PC-3 (cell line): ENCODE results near the gene CRIP3. TPM values are rescaled to one million over a fixed set of nuclear protein-coding genes. Genes with fewer than 3 reads are reported as not detected.

Source experiments
- ATAC-seq: fragments of 200-7000 bp; cut with Tn5 transposase; 2 replicates; pipeline ENCODE4 v1.9.1; 2020; ENCODE audit warnings: mild to moderate bottlenecking, moderate library complexity
- BruUV-seq: library from RNA; stranded (reverse); fragments of 400-500 nt; replicated peaks from 2 replicates; lab custom pipeline; 2021; lab: Mats Ljungman, UMichigan
- CTCF ChIA-PET: fragments of 300-600 bp; sonication (Branson Sonifier 250); formaldehyde crosslinking; loops from one replicate; lab custom pipeline; 2022; ENCODE audit warnings: antibody characterized with exemption; lab: Charles Lee
- POLR2A ChIA-PET: fragments of 300-600 bp; sonication (Branson Sonifier 250); formaldehyde crosslinking; loops from one replicate; lab custom pipeline; 2022; ENCODE audit warnings: antibody characterized with exemption; ENCODE audit not compliant: unreplicated experiment; lab: Charles Lee
- DNase-seq: peaks from one replicate; pipeline ENCODE4 v3.0.0-alpha.2; 2015
- H2AFZ ChIP-seq: fragments of 300-600 bp; sonication (generic); 2 replicates; pipeline ENCODE4 v1.6.0; 2016; ENCODE audit warnings: antibody characterized with exemption, low read length
- H3F3A ChIP-seq: fragments of 300-600 bp; sonication (generic); one replicate; pipeline ENCODE4 v1.6.0; 2017; ENCODE audit warnings: antibody characterized with exemption, low read length, control low read depth, mild to moderate bottlenecking; ENCODE audit not compliant: unreplicated experiment
- H3K27ac ChIP-seq: fragments of 300-600 bp; sonication (generic); 2 replicates; pipeline ENCODE4 v1.5.1; 2016; ENCODE audit warnings: mild to moderate bottlenecking, low read length
- H3K27me3 ChIP-seq: fragments of 300-600 bp; sonication (generic); 2 replicates; pipeline ENCODE4 v1.6.1; 2016; ENCODE audit warnings: low read length, mixed read lengths
- H3K36me3 ChIP-seq: fragments of 300-600 bp; sonication (generic); 2 replicates; pipeline ENCODE4 v1.6.1; 2016; ENCODE audit warnings: low read depth, mixed run types, low read length, mixed read lengths
- H3K4me1 ChIP-seq: fragments of 300-600 bp; sonication (generic); 2 replicates; pipeline ENCODE4 v1.5.1; 2016; ENCODE audit warnings: low read length; ENCODE audit not compliant: insufficient read depth
- H3K4me2 ChIP-seq: fragments of 300-600 bp; sonication (generic); 2 replicates; pipeline ENCODE4 v1.6.0; 2016; ENCODE audit warnings: low read length
- H3K4me3 ChIP-seq: fragments of 300-600 bp; sonication (generic); 2 replicates; pipeline ENCODE4 v1.5.1; 2016; ENCODE audit warnings: mild to moderate bottlenecking, low read length, mixed read lengths
- H3K79me2 ChIP-seq: fragments of 300-600 bp; sonication (generic); 2 replicates; pipeline ENCODE4 v1.6.1; 2017; ENCODE audit warnings: low read length, mixed read lengths
- H3K9ac ChIP-seq: fragments of 300-600 bp; sonication (generic); 2 replicates; pipeline ENCODE4 v1.6.0; 2016; ENCODE audit warnings: mild to moderate bottlenecking, low read length
- H3K9me2 ChIP-seq: fragments of 300-600 bp; sonication (generic); replicated peaks from 2 replicates; pipeline ENCODE4 v1.6.1; 2016; ENCODE audit warnings: mixed run types, low read length, mixed read lengths
- H3K9me3 ChIP-seq: fragments of 300-600 bp; sonication (generic); 2 replicates; pipeline ENCODE4 v1.6.1; 2016; ENCODE audit warnings: low read length, mixed read lengths
- H4K20me1 ChIP-seq: fragments of 300-600 bp; sonication (generic); 2 replicates; pipeline ENCODE4 v1.6.1; 2016; ENCODE audit warnings: low read length, mixed read lengths
- CTCF ChIP-seq: fragments of 300-600 bp; sonication (generic); conservative IDR thresholded peaks from 2 replicates; pipeline ENCODE4 v1.5.1; 2017; ENCODE audit warnings: antibody characterized with exemption, low read depth, mild to moderate bottlenecking, low read length
- EZH2 ChIP-seq: fragments of 300-600 bp; sonication (generic); IDR thresholded peaks from one replicate; pipeline ENCODE4 v1.6.1; 2017; ENCODE audit warnings: antibody characterized with exemption, mild to moderate bottlenecking, low read length; ENCODE audit not compliant: unreplicated experiment
- EZH2phosphoT487 ChIP-seq: fragments of 300-600 bp; sonication (generic); IDR thresholded peaks from 2 replicates; pipeline ENCODE4 v1.6.1; 2018; ENCODE audit warnings: mild to moderate bottlenecking, antibody characterized with exemption, low read length, borderline replicate concordance
- intact Hi-C: fragments of 100-400 bp; cut with micrococcal nuclease; formaldehyde crosslinking; loops from 2 replicates; pipeline ENCODE4 v1.9.0; 2023
- total RNA-seq: library from RNA; depleted of rRNA; stranded (reverse); fragments of >200 nt; gene quantifications from 2 replicates; pipeline ENCODE4 v1.2.3, GENCODE V29; 2014

CRIP3 gene
- total RNA-seq, 1 experiment from 2014 or later, result 0.29 TPM

- Histone ChIP-seq H3F3A (no peaks in the 10 kb centered on the region), H3K79me2 (no peaks in the 10 kb centered on the region), H3K9me2 (no peaks in the 10 kb centered on the region), H2AFZ (no peak within 1 kb of the TSS), H3K36me3 (no peaks in the 10 kb centered on the region), H3K9me3 (no peaks in the 10 kb centered on the region), H4K20me1 (no peaks in the 10 kb centered on the region), H3K4me1 (no peaks in the 10 kb centered on the region), H3K9ac (no peak within 1 kb of the TSS), H3K4me3 (no peak within 1 kb of the TSS), H3K27ac (no peak within 1 kb of the TSS), H3K4me2 (no peak within 1 kb of the TSS), H3K27me3 (peaks cover 3% of the 10 kb centered on the region; the same call in 1 of the 2 replicates)
- DNase-seq (no peak), ATAC-seq (no peak)
- POLR2A ChIA-PET, result no interaction called here
- BruUV-seq, result no TSS peak
- TF ChIP-seq EZH2 (no peak), EZH2phosphoT487 (no peak)
- CTCF ChIA-PET, result interaction anchor here (1.5 kb wide), 1 partner anchor 10 kb away, joined by 3 read pairs; the partner anchor contains the start of gene CRIP3
- intact Hi-C loops, result no loop called here
These were observed 10.7 kb downstream of the CRIP3 start, which contains the start of gene SLC22A7 for GRCh38 chr6:43297644-43298564. Gene SLC22A7 (plus strand): TSS chr6:43298260. CDS start chr6:43298359, 99 bp downstream.

- ChIA-PET POLR2A (no interaction called here), CTCF (interaction anchor here (0.8 to 1.5 kb wide), 2 partner anchors 11 to 68 kb away, joined by 3 read pairs; partner anchors contain the start of genes CRIP3 and DNPH1)
- Histone ChIP-seq H3K79me2 (no peaks in the 10 kb centered on the region), H3F3A (no peaks in the 10 kb centered on the region), H3K4me1 (no peaks in the 10 kb centered on the region), H3K4me2 (no peak overlapping the region), H3K9me3 (no peaks in the 10 kb centered on the region), H3K9me2 (no peaks in the 10 kb centered on the region), H3K4me3 (no peak overlapping the region), H2AFZ (no peak overlapping the region), H4K20me1 (no peaks in the 10 kb centered on the region), H3K27ac (no peak overlapping the region), H3K27me3 (peaks cover 3% of the 10 kb centered on the region; the same call in 1 of the 2 replicates), H3K9ac (no peak overlapping the region), H3K36me3 (no peaks in the 10 kb centered on the region)
- ATAC-seq, result no peak
- intact Hi-C loops, result no loop called here
- BruUV-seq, result no TSS peak
- no peak for DNase-seq
- no peak for TF ChIP-seq EZH2
- no peak for TF ChIP-seq CTCF
- TF ChIP-seq EZH2phosphoT487, result no peak
These were observed 11.7 kb downstream of the CRIP3 start for GRCh38 chr6:43296780-43297497.

DNA sequence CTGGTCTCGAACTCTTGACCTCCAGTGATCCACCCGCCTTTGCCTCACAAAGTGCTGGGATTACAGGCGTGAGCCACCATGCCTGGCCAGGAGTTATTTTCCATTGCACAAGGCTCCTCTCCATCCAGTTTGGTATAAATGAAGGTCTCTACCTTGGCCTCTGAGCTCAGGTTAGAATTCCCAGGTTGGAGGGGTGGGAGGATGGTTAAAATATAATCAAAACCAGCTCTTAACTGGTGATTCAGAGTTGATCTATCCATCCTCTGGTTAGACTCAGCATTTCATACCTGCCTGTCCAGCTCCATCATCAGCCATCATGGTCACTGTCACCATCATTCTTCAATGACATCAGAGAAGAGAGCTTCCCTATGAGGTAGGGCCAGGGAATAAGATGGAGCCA, 13.2 kb downstream of the CRIP3 start:
- Histone ChIP-seq H2AFZ (no peak overlapping the region), H3F3A (no peaks in the 10 kb centered on the region), H3K36me3 (no peaks in the 10 kb centered on the region), H4K20me1 (no peaks in the 10 kb centered on the region), H3K27ac (no peak overlapping the region), H3K9ac (no peak overlapping the region), H3K4me1 (no peaks in the 10 kb centered on the region), H3K79me2 (no peaks in the 10 kb centered on the region), H3K9me3 (no peaks in the 10 kb centered on the region), H3K4me2 (no peak overlapping the region), H3K4me3 (no peak overlapping the region), H3K27me3 (peaks cover 3% of the 10 kb centered on the region; the same call in 1 of the 2 replicates), H3K9me2 (no peaks in the 10 kb centered on the region)
- TF ChIP-seq EZH2, result no peak
- no peak for TF ChIP-seq EZH2phosphoT487
- TF ChIP-seq CTCF, result no peak
- intact Hi-C loops, result no loop called here
- CTCF ChIA-PET, result interaction anchor here (0.6 kb wide), 1 partner anchor 16 kb away, joined by 4 read pairs; no protein-coding TSS in a partner anchor
- DNase-seq (no peak), ATAC-seq (no peak)
- POLR2A ChIA-PET, result no interaction called here
- BruUV-seq, result no TSS peak
